Esophagus squamous epithelium (tissue), 5 donors: ENCODE data around the gene PCLO. TPM values are rescaled to one million over a fixed set of nuclear protein-coding genes. Genes with fewer than 3 reads are reported as not detected.
"Not testable (repeated sequence)": the region's sequence is repeated elsewhere in the genome, so short reads cannot be mapped to it uniquely, and the experiment has no call there.

Source experiments
- DNase-seq: peaks from one replicate; lab custom pipeline; 2025; lab: John Stamatoyannopoulos, UW
- H3K27ac ChIP-seq, 4 donors: fragments of 200-600 bp; sonication (generic); one replicate each; pipeline ENCODE4 v1.5.1; 2016 to 2019; ENCODE audit warnings: mild to moderate bottlenecking in 1 of 4
- H3K27me3 ChIP-seq, 4 donors: fragments of 200-600 bp; sonication (generic); 1 replicate in 3 of 4; 2 replicates in 1 of 4; pipeline versions ENCODE4 v1.5.1 to v1.6.0; 2017 to 2021; ENCODE audit warnings: antibody characterized with exemption in 1 of 4
- H3K36me3 ChIP-seq, 3 donors: fragments of 200-600 bp; sonication (generic); one replicate each; pipeline ENCODE4 v1.5.1; 2016 to 2019
- H3K4me1 ChIP-seq, 3 donors: fragments of 200-600 bp; sonication (generic); one replicate each; pipeline ENCODE4 v1.5.1; 2017 to 2019
- H3K4me3 ChIP-seq, 4 donors: fragments of 200-600 bp; sonication (generic); 1 replicate in 3 of 4; 2 replicates in 1 of 4; pipeline ENCODE4 v1.5.1; 2016 to 2019; ENCODE audit warnings: mild to moderate bottlenecking in 2 of 4, moderate library complexity in 1 of 4
- H3K9me3 ChIP-seq, 3 donors: fragments of 200-600 bp; sonication (generic); one replicate each; pipeline ENCODE4 v1.5.1; 2016 to 2019
- POLR2A ChIP-seq, 4 donors: fragments of 450-650 bp; IDR thresholded peaks; one replicate each; pipeline ENCODE4 v1.6.1; 2017; ENCODE audit warnings: antibody characterized with exemption in 4 of 4, mild to moderate bottlenecking in 4 of 4, moderate library complexity in 3 of 4
- WGBS, 2 donors: methylation state at CpG; one replicate each; pipeline ENCODE4 v1.1.5; 2018; 5-methylcytosine and 5-hydroxymethylcytosine counted together
- intact Hi-C: fragments of 100-400 bp; cut with DNase I; formaldehyde crosslinking; loops from one replicate; pipeline ENCODE4 v1.15.0; 2022
- total RNA-seq, 4 donors: library from RNA; depleted of rRNA; stranded (reverse); fragments of >200 nt; gene quantifications; one replicate each; pipeline ENCODE4 v1.1.0, GENCODE V29; 2016
- TF ChIP-seq, protein P1 (sequence below), 6 experiments: fragments of 450-650 bp in 4 of 6; fragments of 200-600 bp in 2 of 6; sonication (generic) in 2 of 6; IDR thresholded peaks; one replicate each; pipeline ENCODE4 v1.5.1; 2016 to 2019; ENCODE audit warnings: antibody characterized with exemption in 6 of 6, mild to moderate bottlenecking in 4 of 6, moderate library complexity in 4 of 6
- donor health status: DM: yes; HTN: yes; CAD: no.

The PCLO gene
- total RNA-seq, 4 donors from 2014 or later, result 3.3 to 17.8 (median 5.3) TPM

GRCh38 chr7:83036130-83036529 lies 126.6 kb downstream of the PCLO start:
- Histone ChIP-seq H3K4me3 (no peak overlapping the region), H3K27me3 (no peaks in the 10 kb centered on the region), H3K36me3 (no peaks in the 10 kb centered on the region), H3K27ac (no peak overlapping the region), H3K4me1 (no peaks in the 10 kb centered on the region), H3K9me3 (no peaks in the 10 kb centered on the region)
- TF ChIP-seq, protein P1, sequence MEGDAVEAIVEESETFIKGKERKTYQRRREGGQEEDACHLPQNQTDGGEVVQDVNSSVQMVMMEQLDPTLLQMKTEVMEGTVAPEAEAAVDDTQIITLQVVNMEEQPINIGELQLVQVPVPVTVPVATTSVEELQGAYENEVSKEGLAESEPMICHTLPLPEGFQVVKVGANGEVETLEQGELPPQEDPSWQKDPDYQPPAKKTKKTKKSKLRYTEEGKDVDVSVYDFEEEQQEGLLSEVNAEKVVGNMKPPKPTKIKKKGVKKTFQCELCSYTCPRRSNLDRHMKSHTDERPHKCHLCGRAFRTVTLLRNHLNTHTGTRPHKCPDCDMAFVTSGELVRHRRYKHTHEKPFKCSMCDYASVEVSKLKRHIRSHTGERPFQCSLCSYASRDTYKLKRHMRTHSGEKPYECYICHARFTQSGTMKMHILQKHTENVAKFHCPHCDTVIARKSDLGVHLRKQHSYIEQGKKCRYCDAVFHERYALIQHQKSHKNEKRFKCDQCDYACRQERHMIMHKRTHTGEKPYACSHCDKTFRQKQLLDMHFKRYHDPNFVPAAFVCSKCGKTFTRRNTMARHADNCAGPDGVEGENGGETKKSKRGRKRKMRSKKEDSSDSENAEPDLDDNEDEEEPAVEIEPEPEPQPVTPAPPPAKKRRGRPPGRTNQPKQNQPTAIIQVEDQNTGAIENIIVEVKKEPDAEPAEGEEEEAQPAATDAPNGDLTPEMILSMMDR (IDR thresholded peaks at IDR 0.05), result no peak
- no peak for TF ChIP-seq POLR2A (IDR thresholded peaks at IDR 0.05)
- intact Hi-C loops, result no loop called here
- 34 to 36% methylated on average over 1 to 2 of the region's 2 CpGs for WGBS, 2 donors
- no peak for DNase-seq

DNA sequence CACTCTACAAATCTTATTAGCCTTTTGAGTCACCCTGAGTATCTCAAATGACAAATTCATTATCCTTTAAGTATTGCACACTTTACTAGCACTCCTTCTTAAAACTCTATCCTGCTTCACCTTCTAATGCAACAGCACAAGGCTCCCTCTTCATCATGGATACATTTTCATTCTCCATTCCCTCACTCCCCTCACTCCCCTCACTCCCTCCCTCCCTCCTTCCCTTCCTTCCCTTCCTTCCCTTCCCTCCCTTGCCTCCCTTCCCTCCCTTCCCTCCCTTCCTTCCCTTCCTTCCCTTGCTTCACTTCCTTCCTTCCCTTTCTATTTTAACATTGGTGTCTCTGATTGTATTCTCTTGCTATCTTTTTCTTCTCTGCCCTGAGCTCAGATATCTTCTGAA lies 130.5 kb downstream of the PCLO start:
- Histone ChIP-seq H3K27ac (no peak overlapping the region), H3K36me3 (no peaks in the 10 kb centered on the region), H3K27me3 (no peaks in the 10 kb centered on the region), H3K4me1 (no peaks in the 10 kb centered on the region), H3K4me3 (no peak overlapping the region), H3K9me3 (no peaks in the 10 kb centered on the region)
- DNase-seq, result no peak
- intact Hi-C loops, result no loop called here
- TF ChIP-seq, protein P1 (IDR thresholded peaks at IDR 0.05), result no peak
- no peak for TF ChIP-seq POLR2A (IDR thresholded peaks at IDR 0.05)

GRCh38 chr7:83023817-83024665 lies 138.6 kb downstream of the PCLO start:
- WGBS, 2 donors, result 78 to 83% methylated on average over 7 to 24 of the region's 31 CpGs

DNA sequence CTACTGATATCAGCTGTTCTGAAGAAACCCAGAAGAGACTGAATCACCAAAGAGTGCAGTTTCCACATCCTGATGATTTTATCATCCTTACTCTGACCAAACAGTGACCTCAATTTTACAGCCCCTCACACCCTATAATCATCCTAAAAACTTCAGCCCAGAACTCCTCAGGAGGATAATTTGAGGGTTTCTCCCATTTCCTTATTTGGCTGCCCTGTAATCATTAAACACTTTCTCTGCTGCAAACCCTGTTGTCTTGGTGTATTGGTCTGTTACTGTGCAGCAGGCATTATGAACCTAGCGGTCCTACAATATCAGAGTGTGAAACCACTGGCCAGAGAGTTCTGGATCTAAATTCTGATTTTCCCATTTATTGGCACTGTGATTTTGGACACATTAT lies 141.7 kb downstream of the PCLO start:
- intact Hi-C loops, result no loop called here
- Histone ChIP-seq H3K27me3 (no peaks in the 10 kb centered on the region), H3K27ac (no peak overlapping the region), H3K36me3 (no peaks in the 10 kb centered on the region), H3K4me3 (no peak overlapping the region), H3K9me3 (peaks cover 0 to 8% (median 0%) of the 10 kb centered on the region in 3 donors), H3K4me1 (no peaks in the 10 kb centered on the region)
- TF ChIP-seq, protein P1 (IDR thresholded peaks at IDR 0.05), result no peak
- no peak for TF ChIP-seq POLR2A (IDR thresholded peaks at IDR 0.05)
- no peak for DNase-seq
- WGBS, 2 donors, result 85 to 89% methylated on average over 1 of the region's 1 CpG

More at GRCh38 chr7:83023817-83024665, 138.6 kb downstream of the PCLO start:
- intact Hi-C loops, DNase-seq, H3K9me3 ChIP-seq, H3K36me3 ChIP-seq, H3K4me1 ChIP-seq, H3K27ac ChIP-seq, H3K4me3 ChIP-seq, H3K27me3 ChIP-seq: not testable (repeated sequence)

DNA sequence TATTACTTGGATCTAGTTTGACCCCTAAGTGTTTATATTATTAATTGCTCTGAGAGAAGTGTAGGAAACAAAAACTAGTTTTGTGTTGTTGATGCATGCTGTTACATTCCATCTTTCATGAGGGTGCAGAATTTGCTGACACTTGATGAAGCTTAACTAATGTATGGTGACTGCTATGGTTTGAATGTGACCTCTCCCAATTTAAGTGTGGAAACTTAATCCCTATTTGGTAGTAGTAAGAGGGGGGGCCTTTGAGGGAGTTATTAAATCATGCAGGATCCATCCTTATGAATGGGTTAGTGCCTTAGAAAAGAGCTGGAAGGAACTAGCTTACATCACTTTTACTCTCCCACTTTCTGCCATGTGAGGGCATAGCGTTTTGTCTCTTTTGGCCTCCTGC lies 142.5 kb downstream of the PCLO start:
- Histone ChIP-seq H3K4me1 (no peaks in the 10 kb centered on the region), H3K27me3 (no peaks in the 10 kb centered on the region), H3K27ac (no peak overlapping the region), H3K9me3 (peaks cover 0 to 8% (median 0%) of the 10 kb centered on the region in 3 donors), H3K36me3 (no peaks in the 10 kb centered on the region), H3K4me3 (no peak overlapping the region)
- intact Hi-C loops, result no loop called here
- no peak for TF ChIP-seq POLR2A (IDR thresholded peaks at IDR 0.05)
- TF ChIP-seq, protein P1 (IDR thresholded peaks at IDR 0.05), result no peak
- no peak for DNase-seq
- 92 to 96% methylated on average over 1 of the region's 1 CpG for WGBS, 2 donors
